IMR-90 (cell line): Measurements from ENCODE around the gene PITPNM3.

Experiments
- FOS ChIP-seq: fragments of 150-350 bp; IDR thresholded peaks from 2 replicates; pipeline ENCODE4 v1.6.1; 2016; ENCODE audit warnings: low read depth, low read length
- SMC3 ChIP-seq: fragments of 150-350 bp; IDR thresholded peaks from 2 replicates; pipeline ENCODE4 v1.6.1; 2016; ENCODE audit warnings: low read depth, mild to moderate bottlenecking, antibody characterized with exemption, low read length, moderate library complexity
- TF ChIP-seq, protein P1 (sequence below): conservative IDR thresholded peaks from 2 replicates; pipeline ENCODE4 v1.5.1; 2012; ENCODE audit warnings: mild to moderate bottlenecking, low read depth, low read length, improper control_type of control experiment

- TF ChIP-seq SMC3 (no peak), FOS (no peak)
- TF ChIP-seq, protein P1, sequence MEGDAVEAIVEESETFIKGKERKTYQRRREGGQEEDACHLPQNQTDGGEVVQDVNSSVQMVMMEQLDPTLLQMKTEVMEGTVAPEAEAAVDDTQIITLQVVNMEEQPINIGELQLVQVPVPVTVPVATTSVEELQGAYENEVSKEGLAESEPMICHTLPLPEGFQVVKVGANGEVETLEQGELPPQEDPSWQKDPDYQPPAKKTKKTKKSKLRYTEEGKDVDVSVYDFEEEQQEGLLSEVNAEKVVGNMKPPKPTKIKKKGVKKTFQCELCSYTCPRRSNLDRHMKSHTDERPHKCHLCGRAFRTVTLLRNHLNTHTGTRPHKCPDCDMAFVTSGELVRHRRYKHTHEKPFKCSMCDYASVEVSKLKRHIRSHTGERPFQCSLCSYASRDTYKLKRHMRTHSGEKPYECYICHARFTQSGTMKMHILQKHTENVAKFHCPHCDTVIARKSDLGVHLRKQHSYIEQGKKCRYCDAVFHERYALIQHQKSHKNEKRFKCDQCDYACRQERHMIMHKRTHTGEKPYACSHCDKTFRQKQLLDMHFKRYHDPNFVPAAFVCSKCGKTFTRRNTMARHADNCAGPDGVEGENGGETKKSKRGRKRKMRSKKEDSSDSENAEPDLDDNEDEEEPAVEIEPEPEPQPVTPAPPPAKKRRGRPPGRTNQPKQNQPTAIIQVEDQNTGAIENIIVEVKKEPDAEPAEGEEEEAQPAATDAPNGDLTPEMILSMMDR = no peak
These were observed 43.0 kb upstream of the PITPNM3 start for GRCh38 chr17:6599364-6599763.
